DOHH2 (cell line): ENCODE measurements around the gene SERPINB12.

ENCODE experiments used
- H3F3A ChIP-seq: fragments of 200-600 bp; sonication (generic), shearing (Covaris generic); 2 replicates; pipeline ENCODE4 v1.6.0; 2016; ENCODE audit warnings: antibody characterized with exemption, mild to moderate bottlenecking; ENCODE audit not compliant: control insufficient read depth, insufficient read depth
- H3K27ac ChIP-seq: fragments of 200-600 bp; sonication (generic); 2 replicates; pipeline ENCODE4 v1.5.1; 2014; ENCODE audit warnings: low read depth, mild to moderate bottlenecking, low read length, moderate library complexity
- H3K27me3 ChIP-seq: fragments of 200-600 bp; sonication (generic); 2 replicates; pipeline ENCODE4 v1.6.1; 2014; ENCODE audit warnings: mild to moderate bottlenecking, low read length, mixed read lengths; ENCODE audit not compliant: control insufficient read depth
- H3K36me3 ChIP-seq: fragments of 200-600 bp; sonication (generic); 2 replicates; pipeline ENCODE4 v1.6.1; 2014; ENCODE audit warnings: mild to moderate bottlenecking, low read length, moderate library complexity, mixed read lengths; ENCODE audit not compliant: control insufficient read depth
- H3K4me1 ChIP-seq: fragments of 200-600 bp; sonication (generic); 2 replicates; pipeline ENCODE4 v1.6.1; 2014; ENCODE audit warnings: mild to moderate bottlenecking, low read length, mixed read lengths; ENCODE audit not compliant: control insufficient read depth
- H3K4me2 ChIP-seq: fragments of 200-600 bp; sonication (generic); 2 replicates; pipeline ENCODE4 v1.6.0; 2014; ENCODE audit warnings: mild to moderate bottlenecking, low read length, moderate library complexity
- H3K4me3 ChIP-seq: fragments of 200-600 bp; sonication (generic); 2 replicates; pipeline ENCODE4 v1.5.1; 2014; ENCODE audit warnings: mild to moderate bottlenecking, low read length, mixed read lengths
- H3K79me2 ChIP-seq: fragments of 200-600 bp; sonication (generic); 2 replicates; pipeline ENCODE4 v1.6.1; 2014; ENCODE audit warnings: mild to moderate bottlenecking, low read length, mixed read lengths; ENCODE audit not compliant: control insufficient read depth
- H3K9me2 ChIP-seq: fragments of 200-600 bp; sonication (generic); replicated peaks from 2 replicates; pipeline ENCODE4 v1.6.1; 2014; ENCODE audit warnings: mild to moderate bottlenecking, low read length, mixed read lengths; ENCODE audit not compliant: control insufficient read depth
- H3K9me3 ChIP-seq: fragments of 200-600 bp; sonication (generic); 2 replicates; pipeline ENCODE4 v1.6.1; 2014; ENCODE audit warnings: antibody characterized with exemption, low read length, mixed read lengths; ENCODE audit not compliant: control insufficient read depth, insufficient read depth
- H4K20me1 ChIP-seq: fragments of 200-600 bp; sonication (generic); 2 replicates; pipeline ENCODE4 v1.6.0; 2014; ENCODE audit warnings: low read depth, mild to moderate bottlenecking, antibody characterized with exemption, low read length, moderate library complexity; ENCODE audit not compliant: control insufficient read depth, insufficient read depth
- EZH2phosphoT487 ChIP-seq: fragments of 200-600 bp; sonication (generic); IDR thresholded peaks from 2 replicates; pipeline ENCODE4 v1.6.1; 2017; ENCODE audit warnings: borderline replicate concordance, mild to moderate bottlenecking, antibody characterized with exemption, low read length, moderate library complexity, mixed read lengths
- TF ChIP-seq, protein P1 (sequence below): fragments of 200-600 bp; sonication (generic); IDR thresholded peaks from one replicate; pipeline ENCODE4 v1.5.1; 2014; ENCODE audit warnings: antibody characterized with exemption, mild to moderate bottlenecking, low read depth, low read length; ENCODE audit not compliant: poor library complexity, severe bottlenecking

The SERPINB12 gene

DNA sequence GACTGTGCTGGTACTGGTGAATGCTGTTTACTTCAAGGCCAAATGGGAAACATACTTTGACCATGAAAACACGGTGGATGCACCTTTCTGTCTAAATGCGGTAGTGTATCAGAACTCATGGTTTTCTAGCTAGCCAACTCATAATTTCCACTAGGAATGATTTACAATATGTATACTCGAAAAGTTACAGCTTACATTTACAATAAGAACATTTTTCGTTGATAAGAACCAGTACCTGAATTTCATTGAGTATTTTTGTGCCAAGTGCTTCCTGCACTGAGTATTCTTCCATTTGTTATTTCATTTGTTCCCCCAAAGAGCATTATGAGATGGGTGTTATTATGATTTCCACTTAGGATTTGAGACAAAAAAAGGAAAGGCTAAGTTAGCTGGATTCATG is 21.9 kb downstream of the SERPINB12 start:
- TF ChIP-seq, protein P1, sequence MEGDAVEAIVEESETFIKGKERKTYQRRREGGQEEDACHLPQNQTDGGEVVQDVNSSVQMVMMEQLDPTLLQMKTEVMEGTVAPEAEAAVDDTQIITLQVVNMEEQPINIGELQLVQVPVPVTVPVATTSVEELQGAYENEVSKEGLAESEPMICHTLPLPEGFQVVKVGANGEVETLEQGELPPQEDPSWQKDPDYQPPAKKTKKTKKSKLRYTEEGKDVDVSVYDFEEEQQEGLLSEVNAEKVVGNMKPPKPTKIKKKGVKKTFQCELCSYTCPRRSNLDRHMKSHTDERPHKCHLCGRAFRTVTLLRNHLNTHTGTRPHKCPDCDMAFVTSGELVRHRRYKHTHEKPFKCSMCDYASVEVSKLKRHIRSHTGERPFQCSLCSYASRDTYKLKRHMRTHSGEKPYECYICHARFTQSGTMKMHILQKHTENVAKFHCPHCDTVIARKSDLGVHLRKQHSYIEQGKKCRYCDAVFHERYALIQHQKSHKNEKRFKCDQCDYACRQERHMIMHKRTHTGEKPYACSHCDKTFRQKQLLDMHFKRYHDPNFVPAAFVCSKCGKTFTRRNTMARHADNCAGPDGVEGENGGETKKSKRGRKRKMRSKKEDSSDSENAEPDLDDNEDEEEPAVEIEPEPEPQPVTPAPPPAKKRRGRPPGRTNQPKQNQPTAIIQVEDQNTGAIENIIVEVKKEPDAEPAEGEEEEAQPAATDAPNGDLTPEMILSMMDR: no peak
- no peak for TF ChIP-seq EZH2phosphoT487
- Histone ChIP-seq H3F3A (no peaks in the 10 kb centered on the region), H3K9me2 (no peaks in the 10 kb centered on the region)

DNA sequence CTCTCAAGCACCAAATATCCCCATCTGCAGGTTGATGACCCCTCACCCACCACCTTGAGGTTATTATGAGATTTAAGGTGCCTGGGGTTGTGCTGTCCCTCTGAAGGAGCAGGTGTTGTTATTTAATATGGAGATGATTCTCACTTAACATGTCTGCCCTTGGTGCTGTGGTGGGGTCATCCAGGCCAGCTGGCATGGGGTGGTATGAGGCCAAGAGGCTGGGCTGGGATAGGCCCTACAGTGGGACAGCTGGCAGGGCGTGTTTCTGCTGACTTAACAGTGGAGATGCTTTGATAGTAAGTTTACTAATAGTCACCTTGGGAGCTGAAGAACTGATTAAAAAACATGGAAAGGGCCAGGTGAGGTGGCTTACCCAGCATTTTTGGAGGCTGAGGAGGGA is 22.4 kb downstream of the SERPINB12 start:
- Histone ChIP-seq H3K4me1 (peaks cover 11% of the 10 kb centered on the region), H3K9me2 (no peaks in the 10 kb centered on the region), H3K79me2 (no peaks in the 10 kb centered on the region), H3F3A (no peaks in the 10 kb centered on the region), H3K27ac (no peak overlapping the region), H3K4me2 (no peak overlapping the region), H3K9me3 (no peaks in the 10 kb centered on the region), H4K20me1 (no peaks in the 10 kb centered on the region), H3K4me3 (no peak overlapping the region), H3K27me3 (no peaks in the 10 kb centered on the region; the same call in 1 of the 2 replicates), H3K36me3 (no peaks in the 10 kb centered on the region)
- no peak for TF ChIP-seq EZH2phosphoT487
- TF ChIP-seq, protein P1: no peak

More for the DNA sequence above, 21.9 kb downstream of the SERPINB12 start:
- no peak overlapping the region for H3K27ac ChIP-seq
- no peak overlapping the region for H3K4me3 ChIP-seq
- no peaks in the 10 kb centered on the region for H3K79me2 ChIP-seq
- H3K27me3 ChIP-seq: no peaks in the 10 kb centered on the region; the same call in 1 of the 2 replicates
- no peaks in the 10 kb centered on the region for H4K20me1 ChIP-seq
- H3K4me1 ChIP-seq: peaks cover 11% of the 10 kb centered on the region
- no peaks in the 10 kb centered on the region for H3K36me3 ChIP-seq
- no peak overlapping the region for H3K4me2 ChIP-seq
- no peaks in the 10 kb centered on the region for H3K9me3 ChIP-seq

DNA sequence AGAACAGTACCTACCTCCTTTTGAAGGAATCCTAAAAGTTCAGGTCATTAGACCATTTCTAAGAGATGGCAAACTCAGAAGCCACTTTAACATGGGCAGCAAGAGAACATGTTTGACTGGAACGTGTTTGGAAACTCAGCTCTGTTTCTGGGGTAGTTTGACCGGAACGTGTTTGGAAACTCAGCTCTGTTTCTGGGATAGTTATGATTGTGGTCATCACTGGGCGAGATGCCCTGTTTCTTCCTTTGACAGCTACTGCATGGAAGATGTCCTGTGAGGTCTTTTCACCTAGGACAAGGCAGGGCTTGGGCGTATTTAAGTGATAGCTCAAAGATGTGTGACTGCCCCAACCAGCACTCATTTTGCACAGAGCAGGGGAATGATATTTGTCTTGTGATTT is 25.1 kb downstream of the SERPINB12 start:
- Histone ChIP-seq H3K9me3 (no peaks in the 10 kb centered on the region), H3K27ac (no peak overlapping the region), H3K27me3 (no peaks in the 10 kb centered on the region; the same call in 1 of the 2 replicates), H3K4me3 (no peak overlapping the region), H3F3A (no peaks in the 10 kb centered on the region), H3K4me1 (peaks cover 2% of the 10 kb centered on the region), H3K36me3 (no peaks in the 10 kb centered on the region), H4K20me1 (no peaks in the 10 kb centered on the region), H3K9me2 (no peaks in the 10 kb centered on the region), H3K4me2 (no peak overlapping the region), H3K79me2 (no peaks in the 10 kb centered on the region)
- TF ChIP-seq, protein P1: no peak
- no peak for TF ChIP-seq EZH2phosphoT487
